ENCODE results near the gene MSLN. TPM values are rescaled to one million over a fixed set of nuclear protein-coding genes. Genes with fewer than 3 reads are reported as not detected.

Gene MSLN
- total and polyA plus RNA-seq, 2 of the 8 experiments (the other 6 are each of a cell fraction or from before 2014, with no cell fraction given) = 0.28 to 0.50 TPM

GRCh38 chr16:750485-750884 lies 10.0 kb upstream of the MSLN start:
- no peak for DNase-seq (ENCODE audit: low read depth in 1 of 2, low spot score in 2 of 2)
- no peak overlapping the region for H4K91ac ChIP-seq (replicated peaks; ENCODE audit: insufficient read length, low read length)
- H3K14ac ChIP-seq (ENCODE audit: insufficient read length) = no peak overlapping the region
- H2BK12ac ChIP-seq (ENCODE audit: low read depth, low read length) = no peak overlapping the region
- no peaks in the 10 kb centered on the region for H3K23me2 ChIP-seq (ENCODE audit: low read depth, low read length)
- H3K79me1 ChIP-seq (ENCODE audit: low read depth, low read length) = no peaks in the 10 kb centered on the region
- WGBS, 2 experiments (ENCODE audit: extremely low coverage in 1 of 2, insufficient coverage in 1 of 2, insufficient read length in 1 of 2, insufficient replicate concordance in 2 of 2, low coverage in 1 of 2, low lambda C conversion rate in 2 of 2, missing lambda C conversion rate in 1 of 2) = 89% methylated on average over 9 of the region's 9 CpGs; no CpG with 5 or more reads in 1 of the 2 experiments
- H4K8ac ChIP-seq (ENCODE audit: extremely low read depth, insufficient read depth, low read length) = no peak overlapping the region
- no peak overlapping the region for H2AK5ac ChIP-seq (ENCODE audit: low read depth, low read length)
- H3K18ac ChIP-seq (ENCODE audit: extremely low read depth, low read length) = no peak overlapping the region
- H3K23ac ChIP-seq (ENCODE audit: insufficient read length) = no peak overlapping the region
- no peak overlapping the region for H3K27ac ChIP-seq (ENCODE audit: low read depth, low read length)
- ChIA-PET CTCF (ENCODE audit: partially characterized antibody) (interaction anchor here (0.6 to 35.8 kb wide), 9 partner anchors 10 to 578 kb away, joined by 3 to 977 read pairs (median 5); partner anchors contain the start of genes ANTKMT, CCDC78, CHTF18 and CIAO3), POLR2A (ENCODE audit: partially characterized antibody) (interaction anchor here (0.9 to 2.0 kb wide), 7 partner anchors 10 to 38 kb away, joined by 3 to 7 read pairs (median 3); partner anchors contain the start of genes CHTF18, CIAO3, MSLN and RPUSD1)
- no peaks in the 10 kb centered on the region for H3K79me2 ChIP-seq (ENCODE audit: control insufficient read depth in 1 of 2, insufficient read depth in 2 of 2, low read length in 2 of 2)
- no peak overlapping the region for H2BK120ac ChIP-seq (replicated peaks; ENCODE audit: low read depth, low read length)
- H3K27me3 ChIP-seq (replicated peaks in 1 of 4; ENCODE audit: control insufficient read depth in 3 of 4, extremely low read depth in 1 of 4, insufficient read depth in 3 of 4, low read length in 3 of 4) = no peaks in the 10 kb centered on the region
- no peak overlapping the region for H4K5ac ChIP-seq (ENCODE audit: insufficient read length, low read depth, low read length)
- H3K4ac ChIP-seq (replicated peaks; ENCODE audit: insufficient read length, low read depth, low read length) = no peak overlapping the region
- H3K4me1 ChIP-seq (replicated peaks in 1 of 4; ENCODE audit: control insufficient read depth in 3 of 4, insufficient read depth in 4 of 4, low read length in 3 of 4) = peaks cover 3 to 12% (median 5%) of the 10 kb centered on the region in 4 experiments; a peak in 5 of 7 replicates
- H2AFZ ChIP-seq (ENCODE audit: low read length) = no peak overlapping the region
- H2BK20ac ChIP-seq (ENCODE audit: low read length) = no peak overlapping the region
- no peaks in the 10 kb centered on the region for H4K20me1 ChIP-seq (replicated peaks in 1 of 2; ENCODE audit: control insufficient read depth in 1 of 2, insufficient read depth in 2 of 2, low read length in 2 of 2)
- H3K9ac ChIP-seq (replicated peaks in 1 of 4; ENCODE audit: extremely low read depth in 1 of 4, low read depth in 3 of 4, low read length in 3 of 4) = no peak overlapping the region
- H3K4me3 ChIP-seq (ENCODE audit: extremely low read depth in 1 of 4, insufficient read depth in 2 of 4, low read depth in 3 of 4, low read length in 4 of 4) = no peak overlapping the region
- no peak overlapping the region for H3K4me2 ChIP-seq (ENCODE audit: insufficient read depth in 1 of 2, low read depth in 2 of 2, low read length in 2 of 2)
- H3K9me3 ChIP-seq (ENCODE audit: insufficient read depth in 2 of 2, low read depth in 1 of 2, low read length in 1 of 2) = no peaks in the 10 kb centered on the region
- H3K56ac ChIP-seq (replicated peaks; ENCODE audit: insufficient read length, low read depth, low read length) = no peak overlapping the region
- no peaks in the 10 kb centered on the region for H3K36me3 ChIP-seq (ENCODE audit: control insufficient read depth in 2 of 4, insufficient read depth in 4 of 4, low read length in 3 of 4)
- H2BK15ac ChIP-seq (ENCODE audit: low read length) = no peak overlapping the region
- H2BK5ac ChIP-seq (ENCODE audit: low read depth, low read length) = no peak overlapping the region
- FAIRE-seq = no peak
- TF ChIP-seq BCL11A (IDR thresholded peaks at IDR 0.05; ENCODE audit: low read depth in 2 of 2, low read length in 2 of 2) (no peak), SIX5 (IDR thresholded peaks at IDR 0.05; ENCODE audit: low read depth, low read length) (no peak), JUN (IDR thresholded peaks at IDR 0.05; ENCODE audit: low read depth, low read length) (no peak), KDM5A (IDR thresholded peaks at IDR 0.05; ENCODE audit: low read length) (no peak), CTCF (IDR thresholded peaks at IDR 0.05; ENCODE audit: control extremely low read depth in 1 of 3, insufficient read depth in 1 of 3, low read depth in 1 of 3, low read length in 3 of 3) (no peak), SP2 (IDR thresholded peaks at IDR 0.05; ENCODE audit: low read length) (no peak), SRF (IDR thresholded peaks at IDR 0.05; ENCODE audit: low read depth, low read length) (no peak), USF2 (IDR thresholded peaks at IDR 0.05; ENCODE audit: low read length) (no peak), BRCA1 (IDR thresholded peaks at IDR 0.05; ENCODE audit: low read depth, low read length) (no peak), TEAD4 (IDR thresholded peaks at IDR 0.05; ENCODE audit: low read depth, low read length) (no peak), SIN3A (conservative IDR thresholded peaks at IDR 0.05 in 1 of 2, IDR thresholded peaks at IDR 0.05 in 1 of 2; ENCODE audit: low read depth in 1 of 2, low read length in 2 of 2) (no peak)
